DND-41 (cell line): ENCODE data around the gene FFAR2.

Experiments used
- ATAC-seq: fragments of 200-7000 bp; cut with Tn5 transposase; 3 replicates; pipeline ENCODE4 v1.9.1; 2021; ENCODE audit warnings: low read depth; ENCODE audit not compliant: insufficient read depth
- DNase-seq: peaks from one replicate; pipeline ENCODE4 v3.0.0-alpha.2; 2020
- H2AFZ ChIP-seq: 2 replicates; pipeline ENCODE4 v1.6.0; 2012; ENCODE audit warnings: low read depth, low read length
- H3K27ac ChIP-seq: 2 replicates; pipeline ENCODE4 v1.5.1; 2012; ENCODE audit warnings: low read length, inconsistent platforms
- H3K27me3 ChIP-seq: fragments of 200-600 bp; sonication (generic); 2 replicates; pipeline ENCODE4 v1.6.0; 2012; ENCODE audit warnings: low read length, mild to moderate bottlenecking, inconsistent platforms; ENCODE audit not compliant: insufficient read depth, poor library complexity
- H3K36me3 ChIP-seq: 2 replicates; pipeline ENCODE4 v1.5.1; 2012; ENCODE audit warnings: low read length, inconsistent platforms; ENCODE audit not compliant: insufficient read depth
- H3K4me1 ChIP-seq: 2 replicates; pipeline ENCODE4 v1.5.1; 2012; ENCODE audit warnings: mild to moderate bottlenecking, low read length; ENCODE audit not compliant: insufficient read depth
- H3K4me2 ChIP-seq: 2 replicates; pipeline ENCODE4 v1.6.0; 2012; ENCODE audit warnings: mild to moderate bottlenecking, moderate library complexity, low read length, inconsistent platforms; ENCODE audit not compliant: insufficient read depth
- H3K4me3 ChIP-seq, 2 experiments: fragments of 200-600 bp in 1 of 2; shearing (Covaris generic) in 1 of 2; 2 replicates each; pipeline ENCODE4 v1.5.1; 2012 to 2016; ENCODE audit warnings: inconsistent platforms in 2 of 2, low read length in 2 of 2, mild to moderate bottlenecking in 2 of 2, low read depth in 1 of 2, moderate library complexity in 1 of 2
- H3K79me2 ChIP-seq: 2 replicates; pipeline ENCODE4 v1.6.0; 2012; ENCODE audit warnings: low read length, inconsistent platforms; ENCODE audit not compliant: insufficient read depth
- H3K9ac ChIP-seq: 2 replicates; pipeline ENCODE4 v1.6.0; 2012; ENCODE audit warnings: low read depth, mild to moderate bottlenecking, inconsistent platforms, low read length, moderate library complexity
- H3K9me3 ChIP-seq: 2 replicates; pipeline ENCODE4 v1.5.1; 2012; ENCODE audit warnings: low read length, moderate library complexity, mild to moderate bottlenecking, inconsistent platforms; ENCODE audit not compliant: insufficient read depth, severe bottlenecking
- H4K20me1 ChIP-seq: 2 replicates; pipeline ENCODE4 v1.6.0; 2012; ENCODE audit warnings: low read length; ENCODE audit not compliant: insufficient read depth
- CTCF ChIP-seq: IDR thresholded peaks from 2 replicates; pipeline ENCODE4 v1.5.1; 2012; ENCODE audit warnings: borderline replicate concordance, low read length, moderate library complexity, mild to moderate bottlenecking; ENCODE audit not compliant: poor library complexity, severe bottlenecking; ENCODE audit errors: extremely low read depth
- EZH2 ChIP-seq: IDR thresholded peaks from 3 replicates; pipeline ENCODE4 v1.6.1; 2012; ENCODE audit warnings: borderline replicate concordance, low read depth, mild to moderate bottlenecking, moderate library complexity, low read length, inconsistent platforms; ENCODE audit not compliant: severe bottlenecking

The FFAR2 gene

GRCh38 chr19:35498984-35499527 lies 51.0 kb downstream of the FFAR2 start:
- Histone ChIP-seq H3K9ac (no peak overlapping the region), H3K27ac (no peak overlapping the region), H3K79me2 (no peaks in the 10 kb centered on the region), H2AFZ (no peak overlapping the region), H3K36me3 (no peaks in the 10 kb centered on the region), H3K4me3 (no peak overlapping the region), H4K20me1 (no peaks in the 10 kb centered on the region), H3K27me3 (no peaks in the 10 kb centered on the region), H3K4me2 (no peak overlapping the region), H3K4me1 (peaks cover 5% of the 10 kb centered on the region), H3K9me3 (no peaks in the 10 kb centered on the region)
- DNase-seq, result no peak
- no peak for TF ChIP-seq CTCF
- TF ChIP-seq EZH2, result no peak
- no peak for ATAC-seq

GRCh38 chr19:35500611-35501010 lies 52.6 kb downstream of the FFAR2 start:
- H3K27ac ChIP-seq, result no peak overlapping the region
- H3K79me2 ChIP-seq, result no peaks in the 10 kb centered on the region
- peaks cover 3% of the 10 kb centered on the region for H3K27me3 ChIP-seq
- no peak for TF ChIP-seq CTCF
- no peak for TF ChIP-seq EZH2
- no peak overlapping the region for H2AFZ ChIP-seq
- H3K4me2 ChIP-seq, result no peak overlapping the region
- no peaks in the 10 kb centered on the region for H3K36me3 ChIP-seq
- H3K9ac ChIP-seq, result no peak overlapping the region
- H3K4me3 ChIP-seq, result no peak overlapping the region
- H4K20me1 ChIP-seq, result no peaks in the 10 kb centered on the region
- H3K4me1 ChIP-seq, result peaks cover under 1% of the 10 kb centered on the region; the same call in 1 of the 2 replicates
- H3K9me3 ChIP-seq, result no peaks in the 10 kb centered on the region
- no peak for DNase-seq
- no peak for ATAC-seq
